Glomerular visceral epithelial cell (primary cell): ENCODE measurements around the gene SLC9C2.
"Not testable (repeated sequence)": the region's sequence is repeated elsewhere in the genome, so short reads cannot be mapped to it uniquely, and the experiment has no call there.

Source experiments
- DNase-seq: peaks from one replicate; pipeline ENCODE4 v3.0.0-alpha.2; 2016; ENCODE audit errors: extremely low spot score

The SLC9C2 gene

DNA sequence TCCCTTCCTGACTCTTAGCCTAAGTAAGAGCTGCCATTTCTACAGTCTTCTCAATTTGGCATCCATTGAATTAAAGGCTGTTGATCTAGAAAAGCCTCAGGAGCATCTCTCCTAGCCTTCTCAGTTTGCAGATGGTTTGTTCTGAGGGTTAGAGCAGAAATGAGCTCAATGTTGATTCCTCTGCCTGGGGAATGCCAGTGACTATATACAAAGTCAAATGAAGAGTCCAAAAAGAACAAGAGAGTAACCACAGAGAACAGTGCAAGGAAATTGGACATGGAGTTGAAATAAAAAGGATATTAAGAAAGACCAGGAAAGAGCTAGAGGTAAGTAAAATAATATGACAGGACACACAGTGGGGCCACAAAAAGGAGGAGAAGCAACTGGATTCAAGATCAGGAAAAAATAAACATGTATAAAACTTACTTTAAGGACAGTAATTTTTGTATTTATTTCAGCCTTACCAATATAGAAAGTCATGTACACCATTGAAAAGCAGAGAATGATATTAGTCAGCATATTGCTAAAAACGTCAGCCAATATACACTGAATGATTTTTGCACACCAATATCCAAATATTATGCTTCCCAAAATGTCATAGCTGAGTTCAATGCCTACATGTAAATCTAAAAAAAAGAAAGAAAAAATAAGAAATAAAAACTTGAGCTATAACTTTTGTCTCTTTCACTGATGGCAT is 21.3 kb downstream of the SLC9C2 start:
- no peak for DNase-seq

DNA sequence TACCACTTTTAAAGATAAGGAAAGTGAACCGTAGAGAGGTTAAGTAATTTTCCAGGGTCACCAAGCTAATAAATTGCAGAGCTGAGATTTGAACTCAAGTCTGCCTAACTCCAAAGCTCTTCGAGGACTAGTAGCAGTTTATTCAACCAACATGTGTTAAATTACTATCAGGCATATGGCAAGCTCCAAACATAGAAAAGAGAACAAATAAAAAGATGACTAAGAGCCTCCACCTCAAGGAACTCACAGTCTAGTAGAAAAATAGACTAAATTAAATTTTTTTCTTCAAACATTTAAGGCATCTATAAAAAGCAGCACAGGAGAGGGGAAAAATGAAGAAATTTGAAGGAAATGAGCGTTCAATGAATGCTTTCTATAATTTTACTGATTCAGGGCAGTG is 22.2 kb downstream of the SLC9C2 start:
- no peak for DNase-seq

DNA sequence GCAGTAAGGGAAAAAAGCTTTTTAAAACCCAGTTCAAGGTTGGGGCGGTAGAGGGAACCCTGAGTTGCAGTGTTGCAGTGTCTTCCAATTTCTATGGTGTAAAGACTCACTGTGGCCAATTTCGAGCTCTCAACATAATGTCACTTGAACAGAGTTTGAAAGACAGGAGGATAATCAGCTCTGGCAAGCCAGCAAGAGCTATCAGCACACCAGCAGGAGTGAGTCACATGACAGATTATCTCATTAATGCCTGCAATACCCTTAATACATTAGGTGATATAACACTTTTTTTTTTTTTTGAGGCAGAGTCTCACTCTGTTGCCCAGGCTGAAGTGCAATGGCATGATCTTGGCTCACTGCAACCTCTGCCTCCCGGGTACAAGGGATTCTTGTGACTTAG is 22.8 kb downstream of the SLC9C2 start:
- DNase-seq: no peak

DNA sequence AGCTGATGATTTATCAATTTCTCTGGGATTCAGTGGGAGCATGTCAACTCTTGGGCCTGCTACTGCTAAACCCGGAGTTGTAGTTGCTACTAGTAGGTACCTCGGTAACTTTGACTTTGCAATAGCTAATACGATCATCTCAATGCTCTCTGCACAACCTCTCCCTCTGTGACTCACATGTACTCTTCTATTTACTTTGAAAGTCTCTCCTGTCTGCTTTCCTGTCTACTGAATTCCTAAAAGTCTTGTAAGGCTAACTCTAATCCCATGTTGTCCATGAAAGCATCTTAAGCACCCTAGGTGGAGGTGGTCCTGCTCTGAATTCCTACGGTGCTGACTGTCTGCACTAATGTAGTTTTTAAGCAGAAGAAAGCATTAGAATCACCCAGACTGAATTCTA is 29.3 kb downstream of the SLC9C2 start:
- DNase-seq: no peak

DNA sequence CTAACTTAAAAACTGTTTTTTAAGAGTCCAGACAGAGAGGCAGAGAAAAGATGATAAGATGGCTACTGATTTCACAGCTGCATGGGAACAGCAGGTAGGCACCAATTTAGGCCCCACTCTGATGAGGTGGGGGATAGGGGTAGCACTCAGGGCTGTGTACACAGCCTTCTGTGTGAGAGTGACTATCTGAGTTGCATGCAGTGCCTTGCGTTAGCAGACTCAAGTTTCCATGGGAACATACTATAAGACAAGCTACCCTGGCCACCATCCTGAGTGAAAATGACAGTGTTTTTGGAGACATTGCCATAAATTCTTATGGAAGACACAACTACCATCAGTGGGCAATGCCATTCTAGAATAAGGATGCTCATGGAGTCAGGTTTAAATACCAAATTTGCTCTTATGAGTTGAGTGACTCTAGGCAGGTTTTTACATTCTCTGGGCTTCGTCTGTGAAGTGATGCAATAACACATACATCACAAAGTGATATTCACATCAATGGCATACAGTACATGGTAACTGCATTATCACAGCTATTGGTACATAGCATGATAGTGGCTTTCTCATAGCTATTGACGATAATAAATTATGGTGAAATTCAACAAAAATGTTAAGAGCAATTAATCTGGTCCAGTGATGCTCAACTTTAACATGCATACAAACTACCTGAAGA is 30.5 kb downstream of the SLC9C2 start:
- DNase-seq: no peak

DNA sequence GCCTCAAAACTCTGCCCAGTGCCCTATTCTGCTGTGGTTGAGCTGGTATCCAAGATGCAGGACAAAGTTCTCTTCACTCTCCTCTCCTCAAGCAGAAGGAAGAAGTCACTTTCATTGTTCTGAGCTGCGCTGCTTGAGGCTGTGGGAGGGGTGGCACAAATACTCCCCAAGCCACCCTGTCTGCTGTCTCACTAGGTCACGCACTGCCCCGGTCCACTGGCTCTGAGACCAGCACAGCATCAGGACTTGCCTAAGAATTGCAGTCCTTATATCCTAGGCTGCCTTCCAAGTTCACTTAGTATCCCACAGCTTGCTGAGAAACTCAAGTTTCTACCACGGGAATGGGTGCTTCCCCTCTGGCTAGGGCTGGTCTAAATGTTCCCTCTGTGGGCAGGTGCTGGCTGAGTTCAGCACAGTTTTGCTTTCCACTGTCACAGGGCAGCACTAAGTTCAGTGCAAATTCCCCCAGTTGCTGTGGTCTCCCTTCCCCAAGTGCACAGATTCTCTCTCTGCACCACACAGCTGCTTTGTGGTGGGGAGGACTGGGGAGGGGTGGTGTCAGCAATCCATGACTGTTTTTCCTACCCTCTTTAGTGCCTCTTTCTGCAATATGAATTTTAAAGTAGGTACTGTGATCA is 32.4 kb downstream of the SLC9C2 start:
- DNase-seq: no peak

DNA sequence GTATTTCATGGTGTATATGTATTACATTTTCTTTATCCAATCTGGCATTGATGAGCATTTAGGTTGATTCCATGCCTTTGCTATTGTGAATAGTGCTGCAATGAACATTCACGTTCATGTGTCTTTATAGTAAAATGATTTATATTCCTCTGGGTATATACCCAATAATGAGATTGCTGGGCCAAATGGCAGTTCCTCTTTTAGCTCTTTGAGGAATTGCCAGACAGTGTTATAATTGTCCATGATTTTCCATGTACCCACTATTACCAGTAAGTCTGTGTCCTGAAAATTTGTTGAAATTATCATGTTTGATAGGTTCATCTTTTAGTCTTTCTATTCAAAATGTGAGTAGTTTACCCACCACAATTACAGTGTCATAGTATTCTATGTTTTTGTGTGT is 34.4 kb downstream of the SLC9C2 start:
- no peak for DNase-seq

DNA sequence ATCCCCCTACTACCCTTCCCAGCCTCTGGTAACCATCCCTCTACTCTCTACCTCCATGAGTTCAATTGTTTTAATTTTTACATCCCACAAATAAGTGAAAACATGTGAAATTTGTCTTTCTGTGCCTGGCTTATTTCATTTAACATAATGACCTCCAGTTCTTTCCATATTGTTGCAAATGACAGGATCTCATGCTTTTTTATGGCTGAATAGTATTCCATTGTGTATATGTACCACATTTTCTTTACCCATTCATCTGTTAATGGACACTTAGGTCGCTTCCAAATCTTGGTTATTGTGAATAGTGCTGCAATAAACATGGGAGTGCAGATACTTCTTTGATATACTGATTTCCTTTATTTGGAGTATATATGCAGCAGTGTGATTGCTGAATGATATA is 39.0 kb downstream of the SLC9C2 start:
- not testable (repeated sequence) for DNase-seq

DNA sequence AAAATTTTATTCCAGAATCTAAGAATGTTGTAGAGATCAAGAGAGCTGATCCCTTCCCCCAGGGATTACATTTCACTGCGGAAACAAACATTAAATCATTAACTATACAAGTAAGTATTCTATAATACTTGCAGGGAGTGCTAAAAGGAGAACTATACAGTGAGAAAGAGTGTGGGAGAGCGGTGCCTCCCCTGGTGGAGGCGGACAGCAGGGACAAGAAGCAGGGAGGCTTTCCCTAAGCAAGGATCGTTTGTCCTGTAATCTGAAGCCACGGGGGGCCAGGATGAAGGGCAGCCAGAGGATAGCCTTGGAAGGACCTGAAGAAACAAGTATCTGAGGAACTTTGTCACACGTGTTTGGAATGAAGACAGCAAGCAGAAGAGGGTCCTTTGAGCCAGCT is 40.1 kb downstream of the SLC9C2 start:
- no peak for DNase-seq

DNA sequence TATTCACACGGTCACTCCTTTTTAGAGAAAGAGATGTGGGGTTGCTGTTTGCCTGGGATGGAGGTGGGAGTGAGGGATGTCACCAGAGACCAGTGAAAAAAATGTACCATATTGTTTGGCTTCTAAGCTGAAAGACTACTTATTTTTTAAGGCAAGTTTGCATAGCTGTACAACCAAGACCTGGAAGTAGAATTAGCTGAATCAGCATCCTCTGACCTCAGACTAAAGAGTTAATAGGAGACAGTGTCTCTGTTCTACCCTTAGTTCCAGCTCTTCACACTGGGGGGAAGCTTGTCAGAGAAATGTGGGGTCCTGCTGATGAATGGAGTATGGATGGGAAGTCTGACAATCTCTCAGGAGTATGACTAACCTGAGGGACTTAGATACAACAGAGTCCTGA is 41.6 kb downstream of the SLC9C2 start:
- DNase-seq: no peak

DNA sequence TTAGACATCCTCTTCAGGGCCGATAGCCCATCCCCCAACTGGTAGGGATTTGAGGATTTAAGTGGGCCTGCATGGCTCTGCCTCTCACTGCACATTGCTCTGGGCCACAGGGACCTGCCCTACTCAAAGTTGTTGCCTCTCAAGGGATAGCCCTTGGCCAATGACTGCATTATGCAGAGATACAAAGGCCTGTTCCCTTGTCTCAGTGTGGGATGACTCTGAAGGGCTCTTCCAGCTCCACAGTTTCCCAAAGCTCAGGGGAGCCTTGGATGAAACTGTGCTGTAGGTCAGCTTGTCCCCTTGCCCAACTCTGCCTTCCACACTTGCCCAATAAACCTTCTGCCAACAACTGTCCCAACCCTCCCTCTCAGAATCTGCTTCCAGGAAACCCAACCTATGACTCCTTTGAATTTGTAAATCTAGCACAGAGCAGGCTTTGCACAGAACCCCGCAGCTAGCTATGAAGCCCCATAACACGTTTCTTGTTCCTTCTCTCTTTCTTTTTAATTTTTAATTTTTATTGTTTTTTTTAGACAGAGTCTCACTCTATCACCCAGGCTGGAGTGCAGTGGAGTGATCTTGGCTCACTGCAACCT is 42.5 kb downstream of the SLC9C2 start:
- DNase-seq: no peak

DNA sequence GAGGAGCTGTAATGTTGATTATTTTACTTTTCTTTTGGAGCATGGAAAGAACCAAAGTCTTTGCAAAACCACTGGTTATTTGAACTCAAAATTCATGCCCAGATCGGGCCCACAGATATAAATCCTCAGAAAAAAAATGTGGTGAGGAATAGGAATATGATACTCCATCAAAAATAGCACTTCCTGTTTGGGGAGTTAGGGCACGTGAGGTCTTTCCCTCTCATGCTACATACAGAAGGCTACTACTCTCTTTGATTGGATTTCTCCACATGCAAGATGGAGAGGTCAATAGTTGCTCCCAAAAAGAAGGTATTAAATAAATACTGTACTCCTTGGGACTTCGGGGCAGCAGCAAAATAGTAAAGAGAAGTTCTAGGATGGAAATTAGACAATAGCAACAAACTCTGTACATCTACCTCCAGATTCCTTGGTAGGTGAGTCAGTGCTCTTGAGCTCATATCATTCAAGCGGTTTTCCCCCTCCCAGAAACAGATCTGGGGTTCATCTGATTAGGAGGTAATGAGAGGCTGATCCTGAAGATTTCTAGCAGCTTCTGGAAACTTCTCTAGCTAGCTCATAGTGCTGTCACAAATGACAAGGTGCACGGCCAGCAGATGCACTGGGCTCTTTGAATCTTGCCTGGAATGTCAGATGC is 47.1 kb downstream of the SLC9C2 start:
- DNase-seq: no peak

DNA sequence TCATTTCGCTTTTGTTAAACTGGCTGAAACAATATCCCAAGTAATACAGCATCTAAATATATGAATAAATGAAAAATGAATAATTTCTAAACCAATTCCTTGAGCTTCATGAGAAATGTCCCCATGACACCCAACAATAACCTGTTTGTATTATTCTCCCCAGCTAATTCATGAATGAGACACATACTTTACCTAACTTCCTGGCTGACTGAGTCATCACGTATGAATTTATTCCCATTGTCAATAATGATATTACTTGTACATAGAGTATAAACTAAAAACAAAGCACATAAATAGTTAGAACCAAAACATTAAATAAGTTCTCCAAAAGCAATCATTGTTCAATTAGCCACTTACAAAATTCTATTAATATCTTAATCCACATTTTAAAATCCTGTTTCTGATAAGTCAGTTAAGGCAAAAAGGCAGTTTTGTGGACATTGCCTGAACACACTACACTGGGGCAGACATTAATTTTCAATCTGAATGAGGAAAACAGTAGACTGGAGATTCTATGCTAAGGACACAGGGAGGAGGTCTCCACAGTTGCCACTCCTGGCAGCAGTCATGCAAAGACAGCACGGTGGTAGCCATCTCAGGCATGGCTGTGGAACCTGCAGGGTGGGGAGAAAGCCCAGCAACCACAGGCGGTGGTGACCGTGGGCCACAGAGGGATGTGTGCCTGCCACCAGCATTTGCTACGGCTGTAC is 48.2 kb downstream of the SLC9C2 start:
- no peak for DNase-seq

DNA sequence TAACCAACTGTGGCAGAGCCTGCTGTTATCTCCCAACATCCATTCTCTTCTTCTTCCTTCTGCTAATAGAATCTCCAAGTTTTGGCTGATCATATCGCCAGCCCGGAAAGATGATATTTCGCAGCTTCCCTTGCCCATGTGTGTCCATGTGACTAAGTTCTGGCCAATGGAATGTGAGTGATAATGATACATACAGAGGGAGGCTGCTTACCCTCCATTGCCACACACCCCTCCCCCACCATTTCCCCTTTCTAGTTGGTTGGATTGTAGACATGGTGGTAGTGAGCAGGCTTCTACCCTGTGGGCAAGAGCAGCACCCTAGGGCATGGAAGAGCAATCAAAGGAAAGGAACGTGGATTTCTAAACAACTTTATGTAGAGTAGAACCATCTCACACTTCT is 48.8 kb downstream of the SLC9C2 start:
- no peak for DNase-seq

DNA sequence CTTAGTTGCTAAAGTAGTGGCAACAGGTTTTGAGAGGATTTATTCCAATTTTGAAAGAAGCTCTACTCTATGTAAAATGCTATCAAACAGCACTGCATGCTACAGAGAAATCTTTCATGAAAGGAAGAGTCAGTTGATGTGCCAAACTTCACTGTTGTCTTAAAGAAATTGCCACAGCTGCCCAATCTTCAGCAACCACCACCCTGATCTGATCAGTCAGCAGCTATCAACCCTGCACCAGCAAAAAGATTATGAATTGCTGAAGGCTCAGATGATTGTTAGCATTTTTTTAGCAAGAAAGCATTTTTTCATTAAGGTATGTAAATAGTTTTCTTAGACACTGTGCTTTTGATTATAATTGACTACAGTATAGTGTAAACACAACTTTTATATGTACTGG is 49.6 kb downstream of the SLC9C2 start:
- no peak for DNase-seq

DNA sequence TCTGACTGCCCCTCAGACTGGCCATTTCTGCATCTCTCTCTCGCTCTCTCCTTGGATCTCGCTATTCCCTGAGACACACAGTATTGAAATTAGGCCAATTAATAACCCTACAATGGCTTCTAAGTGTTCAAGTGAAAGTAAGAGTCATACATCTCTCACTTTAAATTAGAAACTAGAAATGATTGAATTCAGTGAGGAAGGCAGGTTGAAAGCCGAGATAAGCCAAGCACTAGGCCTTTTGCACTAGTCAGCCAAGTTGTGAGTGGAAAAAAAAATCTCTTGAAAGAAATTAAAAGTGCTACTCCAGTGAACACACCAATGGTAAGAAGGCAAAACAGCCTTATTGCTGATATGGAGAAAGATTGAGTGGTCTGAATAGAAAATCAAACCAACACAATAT is 51.2 kb downstream of the SLC9C2 start:
- no peak for DNase-seq

DNA sequence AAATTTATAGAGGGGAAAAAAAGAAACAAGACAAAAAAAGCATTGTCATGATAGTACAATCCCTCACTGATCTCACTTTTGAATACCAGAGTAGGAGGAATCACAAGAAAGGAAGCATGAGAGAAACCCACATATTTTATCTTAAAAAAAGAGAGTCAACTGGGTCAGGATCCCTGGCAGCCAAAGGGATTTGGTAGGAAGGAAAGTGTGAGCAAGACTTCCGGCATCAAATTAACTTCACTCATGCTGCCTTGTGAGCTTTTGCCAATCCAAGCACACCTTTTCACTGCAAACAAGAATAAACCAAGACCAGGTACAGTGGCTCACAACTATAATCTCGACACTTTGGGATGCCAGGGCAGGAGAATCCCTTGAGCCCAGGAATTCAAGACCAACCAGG is 53.1 kb downstream of the SLC9C2 start:
- DNase-seq: no peak

DNA sequence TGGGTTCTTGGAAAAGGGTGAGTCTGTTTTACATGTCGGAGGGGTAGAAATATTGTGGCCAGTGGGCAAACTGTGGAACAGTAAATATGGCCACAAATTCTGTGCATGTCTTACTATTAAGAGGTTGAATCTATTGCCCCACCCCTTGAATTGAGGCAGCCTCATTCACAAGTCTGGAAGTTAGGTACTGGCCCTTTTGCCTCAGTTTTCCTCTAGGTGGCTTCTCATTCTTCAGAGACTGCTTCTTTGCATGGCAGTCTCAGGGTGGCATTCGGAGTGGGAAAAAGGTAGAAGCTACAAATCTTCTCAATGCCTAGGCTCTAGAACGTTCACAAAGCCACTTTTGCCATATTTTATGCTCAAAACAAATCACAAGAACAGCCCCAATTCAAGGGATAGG is 57.2 kb downstream of the SLC9C2 start:
- no peak for DNase-seq

DNA sequence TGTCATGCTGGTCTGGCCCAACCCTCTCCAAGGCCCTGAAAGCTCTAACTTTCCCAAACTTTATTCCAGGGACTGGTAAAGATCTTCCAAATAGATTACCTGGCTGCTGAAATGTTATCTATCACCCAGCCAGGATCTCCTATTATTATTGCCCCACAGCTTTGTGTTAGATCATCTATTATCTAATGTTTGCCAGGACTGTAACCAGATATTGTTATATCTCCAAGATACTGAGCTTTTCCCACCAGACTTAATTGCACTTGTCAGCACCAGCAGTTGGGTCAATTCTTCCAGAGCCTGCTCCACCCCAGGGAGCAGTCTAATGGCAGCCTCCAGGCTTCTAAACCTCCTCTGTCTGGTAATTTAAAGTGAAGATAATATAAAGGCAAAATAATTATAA is 66.6 kb downstream of the SLC9C2 start:
- no peak for DNase-seq

DNA sequence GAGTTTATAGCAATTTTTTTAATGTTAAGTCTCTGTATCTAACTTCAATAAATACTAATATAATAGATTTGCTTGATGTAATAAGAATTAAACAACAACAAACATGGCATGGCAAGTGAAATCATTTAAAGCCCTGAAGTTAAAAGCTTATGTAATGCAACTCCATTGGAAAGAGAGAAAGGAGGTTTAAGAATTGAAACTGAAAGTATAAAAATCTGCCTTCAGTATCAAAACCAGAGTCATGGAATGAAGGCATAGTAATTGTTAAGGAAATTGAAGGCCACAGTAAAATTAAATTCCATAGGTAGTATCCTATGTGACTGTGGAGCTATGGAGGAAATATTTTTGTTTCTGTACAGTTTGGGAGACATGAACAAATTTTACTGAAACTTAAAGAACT is 70.6 kb downstream of the SLC9C2 start:
- no peak for DNase-seq

DNA sequence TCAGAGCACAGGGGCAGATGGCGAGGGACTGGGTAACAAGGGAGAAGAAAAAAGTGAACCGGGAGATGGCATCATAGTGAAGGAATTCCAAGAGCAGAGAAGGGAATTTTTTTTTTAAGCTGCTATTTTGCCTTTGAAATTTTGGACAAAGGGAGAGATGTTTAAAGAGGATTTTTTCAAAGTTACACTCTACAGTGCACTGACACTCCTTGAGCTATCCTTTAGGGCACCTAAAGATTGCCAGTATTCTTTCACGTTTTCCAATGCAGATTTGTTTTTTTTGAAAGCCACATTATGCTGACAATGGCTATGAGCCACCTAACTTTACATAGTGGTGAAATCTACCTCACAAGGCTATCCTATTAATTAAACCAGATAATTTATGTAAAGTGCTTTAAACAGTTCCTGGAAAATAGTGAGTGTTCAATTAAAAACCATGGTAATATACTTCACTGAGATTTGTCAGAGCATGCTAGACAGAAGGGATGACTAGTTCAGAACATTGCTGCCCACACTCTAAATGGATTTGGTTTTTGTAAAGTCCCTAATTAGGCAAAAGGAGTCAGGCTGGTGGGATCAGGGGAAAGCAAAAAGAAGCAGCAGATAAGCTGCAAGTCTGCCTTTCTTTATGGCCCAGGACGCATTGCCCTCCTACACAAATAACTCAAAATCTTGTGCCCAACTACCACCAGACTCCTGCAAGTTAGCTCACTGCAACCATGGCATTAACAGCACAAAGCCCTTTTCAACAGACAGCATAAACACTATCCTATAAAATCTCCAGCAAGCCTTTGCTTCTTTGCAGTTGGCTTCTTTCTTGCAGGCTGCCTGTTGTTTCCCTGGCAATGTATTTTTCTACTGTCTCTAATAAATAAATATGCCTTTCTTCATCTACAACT is 71.8 kb downstream of the SLC9C2 start:
- DNase-seq: no peak
